Measurements from ENCODE around the gene KLHL35.

Gene KLHL35

GRCh38 chr11:75478783-75479596 is 46.0 kb upstream of the KLHL35 start:
- no peak for TF ChIP-seq POLR2AphosphoS5 (IDR thresholded peaks at IDR 0.05; ENCODE audit: low read depth, low read length)
- no peak for TF ChIP-seq SIN3A (IDR thresholded peaks at IDR 0.05; ENCODE audit: borderline replicate concordance, insufficient read depth, low read length)

- TF ChIP-seq REST (IDR thresholded peaks at IDR 0.05; ENCODE audit: insufficient read depth in 1 of 2, low read depth in 2 of 2, low read length in 2 of 2) (no peak), TAF1 (IDR thresholded peaks at IDR 0.05; ENCODE audit: borderline replicate concordance, insufficient read depth, low read length) (no peak), SIN3A (IDR thresholded peaks at IDR 0.05; ENCODE audit: borderline replicate concordance, insufficient read depth, low read length) (no peak), POLR2AphosphoS5 (IDR thresholded peaks at IDR 0.05; ENCODE audit: low read depth, low read length) (no peak), FOXP2 (optimal IDR thresholded peaks at IDR 0.05; ENCODE audit: borderline replicate concordance, extremely low read depth, extremely low read length, insufficient read depth) (no peak)
Observed at GRCh38 chr11:75477614-75477935, 44.6 kb upstream of the KLHL35 start.

- TF ChIP-seq SIN3A (IDR thresholded peaks at IDR 0.05; ENCODE audit: borderline replicate concordance, insufficient read depth, low read length) (no peak), FOXP2 (optimal IDR thresholded peaks at IDR 0.05; ENCODE audit: borderline replicate concordance, extremely low read depth, extremely low read length, insufficient read depth) (no peak), TAF1 (IDR thresholded peaks at IDR 0.05; ENCODE audit: borderline replicate concordance, insufficient read depth, low read length) (no peak), REST (IDR thresholded peaks at IDR 0.05; ENCODE audit: insufficient read depth in 1 of 2, low read depth in 2 of 2, low read length in 2 of 2) (no peak), POLR2AphosphoS5 (IDR thresholded peaks at IDR 0.05; ENCODE audit: low read depth, low read length) (no peak)
Observed at GRCh38 chr11:75476739-75477613, 44.0 kb upstream of the KLHL35 start.

GRCh38 chr11:75475767-75476650 is 43.0 kb upstream of the KLHL35 start:
- 0 out of 2 replicates have a peak, but pooled peaks have one; percentile 18 for TF ChIP-seq POLR2AphosphoS5 (IDR thresholded peaks at IDR 0.05; ENCODE audit: low read depth, low read length)
- no peak for TF ChIP-seq FOXP2 (optimal IDR thresholded peaks at IDR 0.05; ENCODE audit: borderline replicate concordance, extremely low read depth, extremely low read length, insufficient read depth)

- TF ChIP-seq POLR2AphosphoS5 (IDR thresholded peaks at IDR 0.05; ENCODE audit: low read depth, low read length) (peak; percentile 74), TAF1 (IDR thresholded peaks at IDR 0.05; ENCODE audit: borderline replicate concordance, insufficient read depth, low read length) (no peak), REST (IDR thresholded peaks at IDR 0.05; ENCODE audit: insufficient read depth in 1 of 2, low read depth in 2 of 2, low read length in 2 of 2) (no peak), FOXP2 (optimal IDR thresholded peaks at IDR 0.05; ENCODE audit: borderline replicate concordance, extremely low read depth, extremely low read length, insufficient read depth) (no peak), SIN3A (IDR thresholded peaks at IDR 0.05; ENCODE audit: borderline replicate concordance, insufficient read depth, low read length) (no peak)
Observed at GRCh38 chr11:75474878-75475766, 42.1 kb upstream of the KLHL35 start.

Measured in PFSK-1 (cell line).